GM20431 (cell line): ENCODE data around the gene RPA3.

Source experiments
- in situ Hi-C: fragments of 300-500 bp; cut with MseI, MboI; formaldehyde crosslinking; loops from one replicate; pipeline ENCODE4 v1.15.0; 2020; ENCODE audit warnings: low sequenced_read_pairs; ENCODE audit not compliant: unreplicated experiment

RPA3 gene

GRCh38 chr7:7665031-7665430 is 53.4 kb downstream of the RPA3 start:
- in situ Hi-C loops = loop anchor here (25.0 kb wide), 1 partner anchor 547 kb away; no protein-coding TSS in a partner anchor

DNA sequence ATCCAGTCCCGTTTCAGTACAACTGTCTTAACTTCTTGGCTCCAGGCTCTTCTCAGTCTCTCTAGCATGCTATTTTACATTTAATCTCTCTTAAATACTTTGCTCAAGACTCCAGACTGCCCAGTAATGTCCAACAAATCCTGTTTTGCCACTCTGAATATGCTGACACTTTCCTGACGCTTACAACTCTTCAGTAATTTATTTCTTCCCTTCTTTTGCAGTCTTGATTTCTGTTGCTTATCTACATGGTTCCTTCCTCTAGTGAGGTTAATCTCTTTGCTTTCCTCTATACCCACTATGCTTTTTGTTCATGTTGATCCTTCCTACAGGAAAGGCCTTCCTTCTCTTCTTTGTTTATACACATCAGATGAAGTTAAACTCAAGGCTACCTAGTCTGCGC is 54.1 kb downstream of the RPA3 start:
- in situ Hi-C loops = loop anchor here (25.0 kb wide), 1 partner anchor 548 kb away; no protein-coding TSS in a partner anchor

DNA sequence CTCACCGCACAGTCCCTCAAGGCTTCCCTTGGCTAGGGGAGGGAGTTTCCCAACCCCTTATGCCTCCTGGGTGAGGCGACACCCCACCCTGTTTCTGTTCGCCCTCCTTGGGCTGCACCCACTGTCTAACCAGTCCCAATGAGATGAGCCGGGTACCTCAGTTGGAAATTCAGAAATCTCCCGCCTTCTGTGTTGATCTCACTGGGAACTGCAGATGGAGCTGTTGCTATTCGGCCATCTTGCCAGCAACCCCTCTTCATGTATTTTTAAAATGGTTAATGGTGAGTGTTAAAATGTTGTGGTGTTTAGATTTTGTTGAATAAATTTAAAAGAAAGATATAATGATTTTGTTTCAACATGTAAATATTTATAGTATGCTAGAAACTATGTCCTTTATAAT is 55.9 kb downstream of the RPA3 start:
- in situ Hi-C loops = loop anchor here (25.0 kb wide), 1 partner anchor 550 kb away; no protein-coding TSS in a partner anchor

- in situ Hi-C loops = loop anchor here (25.0 kb wide), 1 partner anchor 556 kb away; no protein-coding TSS in a partner anchor
Measured at GRCh38 chr7:7656459-7656858, 61.9 kb downstream of the RPA3 start.

- in situ Hi-C loops = loop anchor here (25.0 kb wide), 1 partner anchor 557 kb away; no protein-coding TSS in a partner anchor
Measured at GRCh38 chr7:7654964-7655715, 63.3 kb downstream of the RPA3 start.

DNA sequence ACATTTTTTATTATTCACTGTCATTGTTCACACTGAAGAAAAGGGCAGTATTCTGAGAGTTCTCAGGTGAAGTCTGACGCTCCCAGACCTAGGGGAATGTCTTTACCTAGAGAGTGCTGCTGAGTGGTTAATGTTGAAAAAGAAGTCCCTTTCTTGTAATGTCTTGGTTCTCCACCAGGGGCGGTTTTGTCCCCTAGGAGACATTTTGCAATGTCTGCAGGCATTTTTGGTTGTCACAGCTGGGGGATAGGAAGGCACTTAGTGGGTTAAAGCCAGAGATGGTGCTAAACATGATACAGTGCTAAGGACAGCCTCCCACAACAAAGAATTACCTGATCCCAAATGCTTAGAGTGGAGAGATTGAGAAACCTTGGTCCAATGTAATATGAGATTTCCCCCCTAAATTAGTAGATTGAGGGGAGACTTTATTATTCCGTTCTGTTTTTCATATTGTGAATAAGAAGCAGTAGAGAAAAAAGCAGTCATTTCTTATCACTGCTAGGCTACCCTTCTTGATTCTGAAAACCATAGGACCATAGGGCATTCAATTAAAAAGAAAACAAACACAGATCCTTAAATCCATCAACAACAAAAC is 64.7 kb downstream of the RPA3 start:
- in situ Hi-C loops = loop anchor here (25.0 kb wide), 1 partner anchor 559 kb away; no protein-coding TSS in a partner anchor

DNA sequence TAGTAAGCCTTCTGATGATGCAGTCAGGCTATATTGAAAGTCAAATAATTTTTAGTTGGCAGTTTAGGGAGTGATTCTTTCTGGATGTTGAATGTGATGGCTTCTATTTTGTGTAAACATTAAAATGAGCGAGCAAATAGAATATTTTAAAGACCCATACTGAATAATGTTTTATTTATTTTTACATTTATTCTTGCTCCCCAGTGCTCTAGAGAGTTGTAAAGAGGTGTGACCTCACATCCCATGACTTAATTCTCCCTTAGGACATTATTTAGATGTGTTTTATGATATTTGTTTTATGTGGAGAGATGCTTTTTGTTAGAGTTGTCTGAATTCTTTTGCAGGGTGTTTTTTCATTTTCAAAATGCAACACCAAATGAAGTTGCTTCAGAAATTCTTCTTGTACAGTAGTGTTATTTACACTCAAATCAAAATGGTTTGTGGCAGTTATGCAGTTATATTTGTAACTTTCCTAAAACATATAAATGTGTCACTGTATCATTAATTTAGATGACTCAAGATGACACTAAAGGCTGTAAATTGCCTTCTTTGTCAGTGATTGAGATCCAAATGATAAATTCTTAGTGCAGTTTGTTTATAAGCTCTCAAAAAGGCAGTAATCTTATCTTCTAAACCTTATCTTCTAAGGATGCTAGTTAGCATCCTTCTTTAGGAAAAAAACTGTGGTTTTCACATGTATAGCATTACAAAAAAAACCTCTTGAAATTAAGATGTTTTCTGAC is 65.4 kb downstream of the RPA3 start:
- in situ Hi-C loops = loop anchor here (25.0 kb wide), 1 partner anchor 559 kb away; no protein-coding TSS in a partner anchor

DNA sequence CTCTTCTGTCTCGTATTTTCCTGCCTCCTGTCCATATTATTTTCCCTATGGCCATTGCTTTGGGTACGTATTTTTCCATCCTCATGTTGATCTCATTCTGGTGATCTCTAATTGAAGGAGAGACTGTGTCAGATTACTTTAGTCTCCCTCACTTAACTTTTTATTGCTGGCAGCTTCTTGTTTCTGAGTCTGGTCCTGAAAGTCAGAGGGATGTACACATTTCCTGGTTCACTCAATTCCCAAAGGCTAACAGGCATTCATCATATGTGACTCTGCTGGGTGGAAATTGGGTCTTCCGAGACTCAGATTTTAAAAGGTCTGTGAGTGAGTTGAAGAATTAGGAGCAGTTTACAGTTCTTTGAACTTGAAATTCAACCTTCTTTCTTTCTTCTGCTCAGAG is 66.9 kb downstream of the RPA3 start:
- in situ Hi-C loops = loop anchor here (25.0 kb wide), 1 partner anchor 561 kb away; no protein-coding TSS in a partner anchor

- in situ Hi-C loops = loop anchor here (25.0 kb wide), 1 partner anchor 562 kb away; no protein-coding TSS in a partner anchor
Measured at GRCh38 chr7:7650682-7651206, 67.7 kb downstream of the RPA3 start.

GRCh38 chr7:7647495-7648036 is 70.8 kb downstream of the RPA3 start:
- in situ Hi-C loops = no loop called here

- in situ Hi-C loops = no loop called here
Measured at GRCh38 chr7:7642081-7642480, 76.3 kb downstream of the RPA3 start.

DNA sequence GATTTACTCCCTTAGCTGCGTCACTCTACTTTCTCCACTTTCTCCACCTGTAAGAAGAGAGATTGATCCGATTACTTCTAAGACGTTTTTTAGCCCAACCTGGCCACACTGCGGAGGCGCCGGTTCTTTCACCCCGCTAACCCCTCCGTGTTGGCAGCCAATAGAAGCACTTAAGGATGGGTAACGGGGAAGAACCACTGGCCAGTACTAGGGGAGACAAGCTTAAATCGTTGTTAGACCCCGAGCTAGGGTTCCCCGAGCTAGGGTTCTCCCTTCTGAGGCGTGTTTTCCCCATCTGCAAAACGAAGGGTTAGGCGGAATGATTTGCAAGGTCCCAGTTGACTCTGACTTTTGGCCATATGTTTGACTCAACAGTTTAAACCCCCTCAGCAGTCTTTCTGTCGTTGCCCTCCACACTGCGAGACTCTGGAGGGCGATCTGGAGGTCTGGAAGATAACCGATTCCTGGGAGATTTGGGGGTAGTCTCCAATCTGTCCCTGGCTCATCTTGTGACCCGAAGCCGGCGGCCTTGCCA is 77.2 kb downstream of the RPA3 start:
- in situ Hi-C loops = no loop called here

DNA sequence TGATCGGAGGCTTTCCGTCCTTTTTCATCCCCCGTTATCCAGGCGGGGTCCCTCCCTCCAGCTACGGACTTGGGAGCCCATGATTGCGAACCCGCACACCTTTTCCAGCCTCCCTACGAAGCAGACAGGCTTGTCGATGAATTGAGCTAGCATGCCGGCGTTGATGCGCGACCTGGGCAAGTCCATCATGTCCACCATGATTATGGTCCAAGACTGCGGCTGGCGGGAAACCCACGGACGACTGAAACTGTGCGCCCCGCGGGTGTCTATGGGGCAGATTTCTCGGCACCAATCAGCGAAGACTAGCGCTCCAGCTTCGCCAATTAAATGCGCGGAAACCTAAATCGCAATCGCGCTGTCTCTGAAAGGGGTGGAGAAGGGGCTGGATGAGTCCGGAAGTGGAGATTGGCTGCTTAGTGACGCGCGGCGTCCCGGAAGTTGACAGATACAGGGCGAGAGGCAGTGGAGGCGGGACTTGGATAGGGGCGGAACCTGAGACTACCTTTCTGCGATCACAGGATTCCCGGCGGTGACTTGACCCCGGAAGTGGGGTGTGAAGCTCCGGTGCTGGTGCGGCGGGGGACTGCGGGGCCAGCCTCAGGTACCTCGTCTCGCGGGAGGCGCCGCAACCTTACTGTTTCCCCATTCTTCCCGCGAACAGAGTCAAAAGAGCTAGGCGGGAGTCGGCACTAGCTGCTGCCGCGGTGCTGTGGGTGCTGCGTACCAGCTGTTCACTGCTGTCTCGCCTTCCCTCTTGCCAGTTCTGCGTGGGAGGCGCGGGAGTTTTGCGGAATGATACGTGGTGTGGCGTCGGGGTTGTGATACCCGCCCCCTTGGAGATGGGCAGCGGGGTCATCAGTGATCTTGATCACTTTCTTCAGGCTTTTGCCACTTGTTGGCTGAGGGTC is 77.9 kb downstream of the RPA3 start, which contains the start of gene UMAD1:
UMAD1 (plus strand) TSS at position 532 of the 908 bp plus-strand sequence. CDS start 32,620 bp downstream, outside the sequence.
- in situ Hi-C loops = no loop called here

GRCh38 chr7:7639847-7640220 is 78.6 kb downstream of the RPA3 start:
- in situ Hi-C loops = no loop called here

DNA sequence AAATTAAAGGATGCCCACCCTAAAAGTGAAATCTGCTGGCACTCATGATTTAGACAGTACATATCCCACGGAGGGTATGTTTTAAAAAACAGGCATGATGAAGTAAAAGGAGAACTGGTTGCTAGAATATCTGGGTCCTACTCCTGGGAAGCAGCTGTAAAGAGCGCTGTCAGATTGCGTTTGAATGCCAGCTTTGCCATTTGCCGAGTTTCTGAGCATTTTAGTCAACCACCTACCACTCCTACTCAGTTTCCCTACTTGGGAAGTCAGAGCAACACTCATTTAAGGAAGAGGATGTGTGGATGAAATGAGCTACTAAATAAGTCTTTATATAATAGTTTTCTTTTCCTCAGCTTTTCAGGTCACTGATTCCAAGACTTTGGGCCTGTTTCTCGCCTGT is 79.0 kb downstream of the RPA3 start:
- in situ Hi-C loops = no loop called here

GRCh38 chr7:7630626-7631329 is 87.6 kb downstream of the RPA3 start:
- in situ Hi-C loops = no loop called here

- in situ Hi-C loops = no loop called here
Measured at GRCh38 chr7:7628476-7628875, 89.9 kb downstream of the RPA3 start.

DNA sequence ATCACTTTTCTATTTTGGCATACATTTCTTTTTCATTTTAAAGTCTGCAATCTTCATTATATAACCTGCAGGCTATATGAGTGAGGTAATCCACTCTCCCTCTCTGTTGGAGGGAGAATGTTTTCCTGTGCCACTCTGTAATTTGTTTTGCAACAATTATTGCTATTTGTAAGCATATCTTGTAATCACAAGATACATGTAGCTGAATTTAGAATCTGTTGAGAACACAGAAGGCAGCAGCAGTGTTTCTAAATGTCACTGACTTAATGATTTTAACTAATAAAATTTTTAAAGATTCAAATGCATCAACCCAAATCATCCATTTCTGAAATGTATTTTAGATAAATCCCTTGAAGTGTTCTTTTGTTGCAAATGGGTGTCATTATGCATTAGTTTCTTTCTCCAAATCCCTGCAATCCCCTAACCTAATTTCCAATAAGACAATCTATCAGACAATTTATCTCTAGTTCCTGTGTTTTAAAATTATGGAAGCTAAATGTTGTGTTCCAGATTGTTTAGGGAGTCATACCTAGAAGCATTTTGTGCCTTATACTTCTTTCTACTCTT is 97.7 kb downstream of the RPA3 start:
- in situ Hi-C loops = no loop called here
